ENCODE data around the gene CENPE.
A peak's percentile ranks its signal among the peaks of the same experiment; 100 is the strongest.
"Not testable (repeated sequence)": the region's sequence is repeated elsewhere in the genome, so short reads cannot be mapped to it uniquely, and the experiment has no call there.

CENPE gene, protein sequence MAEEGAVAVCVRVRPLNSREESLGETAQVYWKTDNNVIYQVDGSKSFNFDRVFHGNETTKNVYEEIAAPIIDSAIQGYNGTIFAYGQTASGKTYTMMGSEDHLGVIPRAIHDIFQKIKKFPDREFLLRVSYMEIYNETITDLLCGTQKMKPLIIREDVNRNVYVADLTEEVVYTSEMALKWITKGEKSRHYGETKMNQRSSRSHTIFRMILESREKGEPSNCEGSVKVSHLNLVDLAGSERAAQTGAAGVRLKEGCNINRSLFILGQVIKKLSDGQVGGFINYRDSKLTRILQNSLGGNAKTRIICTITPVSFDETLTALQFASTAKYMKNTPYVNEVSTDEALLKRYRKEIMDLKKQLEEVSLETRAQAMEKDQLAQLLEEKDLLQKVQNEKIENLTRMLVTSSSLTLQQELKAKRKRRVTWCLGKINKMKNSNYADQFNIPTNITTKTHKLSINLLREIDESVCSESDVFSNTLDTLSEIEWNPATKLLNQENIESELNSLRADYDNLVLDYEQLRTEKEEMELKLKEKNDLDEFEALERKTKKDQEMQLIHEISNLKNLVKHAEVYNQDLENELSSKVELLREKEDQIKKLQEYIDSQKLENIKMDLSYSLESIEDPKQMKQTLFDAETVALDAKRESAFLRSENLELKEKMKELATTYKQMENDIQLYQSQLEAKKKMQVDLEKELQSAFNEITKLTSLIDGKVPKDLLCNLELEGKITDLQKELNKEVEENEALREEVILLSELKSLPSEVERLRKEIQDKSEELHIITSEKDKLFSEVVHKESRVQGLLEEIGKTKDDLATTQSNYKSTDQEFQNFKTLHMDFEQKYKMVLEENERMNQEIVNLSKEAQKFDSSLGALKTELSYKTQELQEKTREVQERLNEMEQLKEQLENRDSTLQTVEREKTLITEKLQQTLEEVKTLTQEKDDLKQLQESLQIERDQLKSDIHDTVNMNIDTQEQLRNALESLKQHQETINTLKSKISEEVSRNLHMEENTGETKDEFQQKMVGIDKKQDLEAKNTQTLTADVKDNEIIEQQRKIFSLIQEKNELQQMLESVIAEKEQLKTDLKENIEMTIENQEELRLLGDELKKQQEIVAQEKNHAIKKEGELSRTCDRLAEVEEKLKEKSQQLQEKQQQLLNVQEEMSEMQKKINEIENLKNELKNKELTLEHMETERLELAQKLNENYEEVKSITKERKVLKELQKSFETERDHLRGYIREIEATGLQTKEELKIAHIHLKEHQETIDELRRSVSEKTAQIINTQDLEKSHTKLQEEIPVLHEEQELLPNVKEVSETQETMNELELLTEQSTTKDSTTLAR (N-terminal part only)

DNA sequence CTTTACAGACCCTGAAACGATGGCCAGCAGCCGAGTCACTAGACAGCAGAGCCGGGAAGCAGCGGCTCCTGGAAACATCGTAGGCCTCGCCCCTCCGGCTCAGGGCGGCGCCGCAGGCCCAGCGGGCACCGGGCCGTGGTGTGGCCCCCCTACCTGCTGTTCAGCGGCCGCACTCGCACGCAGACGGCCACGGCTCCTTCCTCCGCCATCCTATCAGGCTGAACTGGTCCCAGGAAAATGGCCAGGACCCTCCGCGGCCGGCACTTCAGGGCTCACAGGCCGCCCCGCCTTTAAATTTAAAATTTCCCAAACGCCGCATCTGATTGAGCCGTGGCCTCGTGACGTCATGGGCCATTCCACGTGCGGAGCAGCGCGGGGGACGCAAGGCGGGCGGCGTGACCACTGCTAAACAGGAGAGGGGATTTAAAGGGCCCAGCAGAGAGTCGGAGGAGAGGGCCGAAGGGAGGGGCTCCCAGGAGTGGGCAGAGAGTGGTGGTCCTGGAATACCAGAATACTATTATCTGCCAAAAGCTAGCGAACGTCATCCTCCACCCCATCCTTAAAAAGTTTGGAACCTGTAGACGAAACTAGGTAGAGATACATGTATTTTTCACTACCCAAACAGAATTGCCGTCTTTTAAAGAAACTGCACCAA lies at the start of gene CENPE:
CENPE (minus strand) TSS at position 233 of the 655 bp plus-strand sequence; CDS start at position 209, 24 bp downstream.
- DNase-seq, result peak; percentile 79

DNA sequence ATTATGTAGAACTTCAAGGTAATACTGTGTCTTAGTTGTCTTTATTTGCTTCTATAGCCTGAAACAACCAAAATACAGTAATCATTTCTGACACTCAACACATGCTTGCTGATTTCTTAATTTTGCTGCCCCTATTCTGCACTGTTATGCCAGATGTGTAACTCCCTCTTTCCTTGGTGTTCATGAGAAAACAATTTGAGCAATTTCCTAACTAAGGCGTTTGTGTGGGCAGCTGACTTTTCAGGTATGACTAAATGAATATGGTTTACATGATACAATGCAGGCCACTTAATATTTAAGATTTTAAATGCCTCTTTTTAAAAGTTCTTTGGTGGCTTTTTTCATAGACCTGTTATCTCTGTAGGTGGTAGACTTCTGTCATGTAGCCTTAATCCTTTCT lies 46.1 kb upstream of the CENPE start:
- no peak for DNase-seq

DNA sequence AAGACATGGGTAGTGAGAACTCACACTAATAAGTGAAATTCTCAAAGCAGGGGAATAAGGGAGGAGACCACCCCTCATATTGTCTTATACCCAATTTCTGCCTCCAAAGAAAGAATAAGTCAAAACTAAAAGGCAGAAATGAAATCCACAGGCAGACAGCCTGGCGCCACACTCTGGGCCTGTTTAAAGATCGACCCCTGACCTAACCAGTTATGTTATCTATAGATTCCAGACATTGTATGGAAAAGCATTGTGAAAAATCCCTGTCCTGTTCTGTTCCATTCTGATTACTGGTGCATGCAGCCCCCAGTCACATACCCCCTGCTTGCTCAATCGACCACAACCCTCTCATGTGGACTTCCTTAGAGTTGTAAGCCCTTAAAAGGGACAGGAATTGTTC lies 32.8 kb upstream of the CENPE start:
- DNase-seq, result not testable (repeated sequence)

DNA sequence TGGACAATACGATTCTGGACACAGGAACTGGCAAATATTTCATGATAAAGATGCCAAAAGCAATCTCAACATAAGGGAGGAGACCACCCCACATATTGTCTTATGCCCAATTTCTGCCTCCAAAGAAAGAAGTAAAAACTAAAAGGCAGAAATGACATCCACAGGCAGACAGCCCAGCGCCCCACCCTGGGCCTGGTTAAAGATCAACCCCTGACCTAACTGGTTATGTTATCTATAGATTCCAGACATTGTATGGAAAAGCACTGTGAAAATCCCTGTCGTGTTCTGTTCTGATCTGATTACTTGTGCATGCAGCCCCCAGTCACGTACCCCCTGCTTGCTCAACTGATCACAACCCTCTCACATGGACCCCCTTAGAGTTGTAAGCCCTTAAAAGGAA lies 25.4 kb upstream of the CENPE start:
- not testable (repeated sequence) for DNase-seq

DNA sequence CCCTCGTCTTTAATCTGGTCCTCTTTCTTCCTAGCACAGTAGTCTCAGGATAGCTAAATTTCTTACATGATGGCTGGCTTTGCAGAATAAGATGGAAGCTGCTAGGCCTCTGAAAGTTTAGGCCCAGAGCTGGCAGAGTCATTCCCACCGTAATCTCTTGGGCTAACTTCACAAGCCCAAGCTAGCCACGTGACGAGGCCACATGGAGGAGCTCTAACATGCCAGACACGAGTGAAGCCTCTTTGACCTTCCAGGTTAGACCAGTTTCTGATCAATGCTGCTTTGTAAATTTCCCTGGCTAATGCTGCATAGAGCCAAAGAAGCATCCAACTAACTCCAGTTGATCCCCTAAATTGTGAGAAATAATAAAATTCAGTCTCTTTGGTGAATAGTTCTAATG lies 9.5 kb upstream of the CENPE start:
- DNase-seq, result no peak

DNA sequence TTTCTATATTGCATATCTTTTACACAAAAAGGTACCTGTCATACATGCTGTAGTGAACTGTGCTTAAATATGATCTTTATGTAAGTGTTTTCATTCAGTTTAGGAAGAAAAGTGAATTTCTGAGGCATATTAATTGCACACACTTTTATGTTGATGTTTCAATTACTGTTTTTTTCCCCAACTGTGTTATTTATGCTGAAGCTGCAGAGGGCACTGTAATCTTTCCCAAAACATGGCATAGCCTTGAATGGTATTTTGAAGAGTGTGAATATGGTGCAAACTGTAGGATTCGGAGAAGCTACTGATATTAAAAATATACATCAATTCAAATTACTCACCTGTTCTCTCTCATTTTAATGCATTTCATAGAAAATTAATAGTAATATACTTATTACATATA lies 6.0 kb upstream of the CENPE start:
- no peak for DNase-seq

DNA sequence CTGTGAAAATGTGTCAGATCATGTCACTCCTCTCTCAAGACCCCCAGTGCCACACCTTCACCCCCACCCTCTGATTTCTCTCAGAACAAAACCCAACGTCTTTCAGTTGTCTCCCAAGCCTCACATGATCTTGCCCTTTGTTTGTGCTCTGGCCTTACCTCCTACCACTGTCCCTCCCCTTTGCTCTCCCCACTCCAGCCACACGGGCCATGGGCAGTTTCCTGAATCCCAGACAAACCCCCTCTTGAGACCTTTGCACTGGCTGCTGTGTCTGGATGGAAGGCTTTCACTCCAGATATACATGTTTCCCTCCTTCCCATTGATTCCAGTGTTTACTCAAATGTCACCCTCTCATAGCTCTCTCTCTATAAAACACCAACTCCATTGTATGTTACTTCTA lies 3.6 kb upstream of the CENPE start:
- DNase-seq, result no peak

DNA sequence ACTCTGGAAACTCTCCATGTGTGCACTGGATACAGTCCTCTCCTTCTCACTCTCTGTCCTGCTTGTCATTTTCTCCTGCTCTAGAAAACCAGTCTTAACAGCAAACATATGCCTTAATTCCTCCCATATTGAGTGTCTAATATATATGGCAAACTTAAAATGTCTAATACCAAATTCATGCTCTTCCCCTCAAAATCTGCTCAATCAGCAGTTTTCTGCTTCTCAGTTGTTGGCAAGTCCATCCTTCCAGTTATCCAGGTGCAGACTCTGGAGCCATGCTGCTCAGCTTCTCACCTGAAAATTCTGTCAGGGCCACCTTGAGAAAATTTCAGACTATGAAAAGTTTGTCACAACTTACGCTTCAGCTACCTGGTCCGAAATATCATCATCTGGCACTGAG lies 3.1 kb upstream of the CENPE start:
- DNase-seq, result no peak

DNA sequence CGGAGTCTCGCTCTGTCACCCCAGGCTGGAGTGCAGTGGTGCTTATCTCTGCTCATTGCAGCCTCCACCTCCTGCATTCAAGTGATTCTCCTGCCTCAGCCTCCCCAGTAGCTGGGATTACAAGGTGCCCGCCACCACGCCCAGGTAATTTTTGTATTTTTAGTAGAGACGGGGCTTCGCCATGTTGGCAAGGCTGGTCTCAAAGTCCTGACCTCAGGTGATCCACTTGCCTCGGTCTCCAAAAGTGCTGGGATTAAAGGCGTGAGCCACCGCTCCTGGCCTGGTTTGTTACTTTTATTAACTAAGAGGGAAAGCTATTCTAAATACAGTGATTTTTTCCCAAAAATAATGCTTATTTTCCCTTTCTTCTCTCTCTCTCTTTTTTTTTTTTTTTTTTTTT lies 866 bp upstream of the CENPE start:
- DNase-seq, result no peak

DNA sequence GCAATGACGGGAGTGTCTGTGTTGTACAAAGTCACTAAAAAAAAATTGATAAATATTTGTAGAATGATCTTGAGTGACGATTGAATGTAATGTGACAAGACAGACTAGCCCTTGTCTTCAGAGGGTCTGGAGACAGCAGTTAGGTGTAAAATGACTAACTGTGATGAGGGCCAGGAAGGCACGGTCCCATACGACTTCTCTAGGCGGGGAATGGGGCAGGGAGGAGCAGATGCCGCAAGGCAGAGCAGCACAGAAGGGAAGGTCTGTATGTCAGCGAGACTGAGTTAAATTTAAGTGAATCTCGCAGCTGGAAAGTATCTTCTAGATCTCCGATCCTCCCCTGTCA lies 405 bp downstream of the CENPE start:
- no peak for DNase-seq

DNA sequence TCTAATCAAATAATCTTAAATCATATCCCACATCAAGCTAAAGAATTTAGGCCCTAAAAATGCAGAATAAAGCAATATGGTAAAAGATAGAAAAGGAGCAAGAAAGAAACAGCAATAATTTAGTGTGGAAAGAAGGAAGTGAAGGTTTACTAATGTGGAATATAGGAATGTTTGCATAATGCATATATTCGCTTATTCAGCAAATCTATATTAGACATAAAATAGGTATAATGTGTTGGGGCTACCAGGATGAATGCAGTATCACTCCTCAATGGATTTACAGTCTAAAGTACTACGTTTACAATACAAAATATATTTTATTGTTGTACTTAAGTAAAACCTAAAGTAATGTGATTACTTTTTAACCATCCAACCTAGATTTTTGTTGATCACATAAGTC lies 4.7 kb downstream of the CENPE start:
- DNase-seq, result no peak

DNA sequence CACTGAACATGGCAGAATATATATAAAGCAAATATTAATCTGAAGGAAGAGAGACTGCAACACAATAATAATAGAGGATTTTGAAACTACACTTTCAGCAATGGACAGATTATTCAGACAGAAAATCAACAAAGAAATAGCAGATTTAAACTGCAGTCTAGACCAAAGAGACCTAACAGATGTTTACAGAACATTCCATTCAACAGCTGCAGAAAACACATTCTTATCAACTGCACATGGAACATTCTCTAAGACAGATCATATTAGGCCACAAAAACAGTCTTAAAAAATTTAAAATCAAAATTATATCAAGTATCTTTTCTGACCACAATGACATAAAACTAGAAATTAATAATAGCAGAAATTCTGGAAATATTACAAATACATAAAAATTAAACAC lies 27.1 kb downstream of the CENPE start:
- DNase-seq, result no peak

DNA sequence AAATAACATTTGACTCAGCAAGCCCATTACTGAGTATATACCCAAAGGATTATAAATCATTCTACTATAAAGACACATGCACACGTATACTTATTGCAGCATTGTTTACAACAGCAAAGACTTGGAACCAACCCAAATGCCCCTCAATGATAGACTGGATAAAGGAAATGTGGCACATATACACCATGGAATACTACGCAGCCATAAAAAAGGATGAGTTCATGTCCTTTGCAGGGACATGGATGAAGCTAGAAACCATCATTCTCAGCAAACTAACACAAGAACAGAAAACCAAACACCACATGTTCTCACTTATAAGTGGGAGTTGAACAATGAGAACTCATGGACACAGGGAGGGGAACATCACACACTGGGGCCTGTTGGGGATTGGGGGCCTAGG lies 28.4 kb downstream of the CENPE start:
- not testable (repeated sequence) for DNase-seq

DNA sequence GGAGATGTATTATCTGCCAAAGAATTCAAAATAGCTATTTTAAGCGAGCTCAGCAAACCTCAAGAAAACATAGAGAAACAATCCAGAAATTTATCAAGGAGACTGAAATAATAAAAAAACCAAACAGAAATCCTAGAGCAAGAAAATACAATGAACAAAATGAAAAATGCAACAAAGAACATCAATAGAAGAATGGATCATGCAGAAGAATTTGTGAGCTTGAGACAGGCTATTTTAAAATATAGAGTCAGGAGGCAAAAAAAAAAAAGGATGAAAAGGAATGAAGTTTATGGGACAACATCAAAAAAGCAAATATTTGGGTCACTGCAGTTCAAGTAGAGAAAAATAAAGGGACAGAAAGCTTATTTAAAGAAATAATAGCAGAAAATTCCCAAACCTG lies 29.1 kb downstream of the CENPE start:
- no peak for DNase-seq

DNA sequence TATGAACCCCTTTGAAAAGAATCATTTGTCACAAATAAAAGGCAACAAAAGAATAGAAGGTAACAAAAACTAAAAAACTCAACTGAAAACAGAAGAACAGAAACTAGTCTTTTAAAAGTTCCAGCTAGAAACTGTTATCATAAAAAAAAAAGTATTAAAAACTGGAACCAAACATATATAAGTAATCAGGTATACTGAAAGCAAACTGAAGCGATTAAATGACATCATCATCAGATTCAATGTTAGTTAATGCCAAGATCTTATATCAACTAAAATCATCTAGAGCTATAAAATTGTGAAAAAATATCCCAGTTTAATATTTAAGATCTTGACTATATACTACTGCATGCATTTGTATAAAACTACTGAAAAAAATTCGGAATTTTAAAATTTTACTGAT lies 36.0 kb downstream of the CENPE start:
- no peak for DNase-seq

DNA sequence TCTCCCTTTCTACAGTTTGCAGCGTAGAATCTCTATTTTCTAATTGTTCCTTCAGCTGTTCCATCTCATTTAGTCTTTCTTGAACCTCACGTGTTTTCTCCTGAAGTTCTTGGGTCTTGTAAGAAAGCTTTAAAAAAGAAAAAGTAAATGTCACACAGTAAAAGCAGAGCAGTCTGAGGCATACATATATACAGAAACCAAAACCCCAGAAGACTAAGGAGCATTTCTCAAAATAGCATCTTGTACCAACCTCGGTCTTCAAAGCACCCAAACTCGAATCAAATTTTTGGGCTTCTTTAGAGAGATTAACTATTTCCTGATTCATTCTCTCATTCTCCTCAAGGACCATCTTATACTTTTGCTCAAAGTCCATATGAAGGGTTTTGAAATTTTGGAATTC lies 39.4 kb downstream of the CENPE start:
- no peak for DNase-seq

DNA sequence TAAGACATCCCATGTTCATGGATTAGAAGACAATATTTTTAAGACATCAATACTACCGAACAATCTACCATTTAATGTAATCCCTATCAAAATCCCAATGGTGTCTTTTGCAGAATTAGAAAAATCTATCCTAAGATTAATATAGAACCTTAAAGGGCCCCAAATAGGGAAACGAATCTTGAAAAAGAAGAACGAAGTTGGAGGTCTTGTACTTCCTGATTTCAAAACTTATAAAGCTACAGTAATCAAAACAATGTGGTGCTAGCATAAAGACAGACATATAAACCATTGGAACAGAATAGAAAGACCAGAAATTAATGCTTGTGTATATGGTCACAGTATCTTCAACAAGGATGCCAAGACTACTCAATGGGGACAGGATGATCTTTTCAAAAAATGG lies 42.0 kb downstream of the CENPE start:
- DNase-seq, result no peak

DNA sequence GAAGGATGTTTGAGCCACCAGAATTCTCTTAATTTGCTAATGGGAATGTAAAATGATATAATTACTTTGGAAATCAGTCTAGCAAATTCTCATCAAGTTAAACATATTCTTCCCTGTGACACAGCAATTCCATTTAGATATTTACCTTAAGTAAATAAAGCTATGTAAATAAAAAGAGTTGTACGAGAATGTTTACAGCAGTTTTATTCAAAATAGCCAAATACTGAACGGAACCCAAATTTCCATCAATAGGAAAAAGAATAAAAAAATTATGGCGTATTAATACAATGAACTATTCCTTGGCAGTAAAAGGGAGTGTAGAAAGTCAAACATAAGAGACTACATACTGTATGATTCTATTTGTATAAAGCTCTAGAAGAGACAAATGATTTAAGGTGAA lies 45.8 kb downstream of the CENPE start:
- no peak for DNase-seq

DNA sequence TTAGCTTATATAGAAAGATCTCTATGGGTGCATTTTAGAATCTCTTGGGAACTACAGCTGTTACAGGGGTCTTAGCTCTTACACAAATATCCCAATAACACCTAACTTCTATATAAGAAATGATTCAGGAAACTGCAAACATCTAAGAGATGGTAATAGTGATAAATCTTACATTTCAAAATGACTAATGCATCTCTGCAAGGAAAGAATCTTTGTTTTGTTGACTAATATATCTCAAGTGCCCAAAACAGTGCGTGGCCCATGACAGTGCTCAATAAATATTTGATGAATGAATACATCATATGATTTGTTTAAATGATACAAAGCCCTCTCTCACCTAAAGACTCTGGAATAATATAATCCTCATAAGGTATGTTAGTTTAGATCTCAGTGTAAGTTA lies 47.5 kb downstream of the CENPE start:
- no peak for DNase-seq

DNA sequence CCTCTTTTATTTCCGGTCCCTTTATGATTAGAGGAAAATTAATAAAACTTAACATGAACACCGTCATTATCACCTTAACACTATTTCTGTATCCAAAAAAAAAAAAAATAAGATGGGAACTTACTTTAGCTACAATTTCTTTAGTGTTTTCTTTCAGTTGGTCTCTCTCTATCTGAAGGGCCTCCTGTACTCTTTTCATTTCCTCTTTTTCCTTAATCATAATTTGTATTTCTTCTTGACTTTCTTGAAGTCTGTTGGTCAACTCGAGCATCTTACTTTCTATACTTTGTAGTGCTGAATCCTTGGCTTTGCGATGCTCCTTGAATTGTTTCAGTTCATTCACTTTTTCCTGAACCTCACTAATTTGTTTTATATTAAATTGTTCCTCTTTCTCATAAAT lies 53.2 kb downstream of the CENPE start:
- DNase-seq, result no peak

DNA sequence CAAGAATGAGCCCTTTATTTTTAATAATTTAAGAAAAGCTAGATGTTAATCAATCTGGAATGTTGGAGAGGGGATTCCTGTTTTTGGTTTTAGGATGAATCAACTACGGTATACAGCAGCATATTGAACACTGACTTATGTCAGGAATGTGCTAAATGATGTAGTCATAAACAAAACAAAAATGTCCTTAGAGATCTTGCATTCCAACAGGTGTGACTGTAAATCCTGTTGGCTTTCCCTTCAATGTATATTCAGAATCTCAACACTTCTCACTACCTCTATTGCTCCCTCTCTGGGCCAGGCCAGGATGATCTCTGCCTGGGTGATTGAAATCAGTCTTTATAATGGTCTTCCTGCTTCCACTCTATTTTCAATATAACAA lies 60.7 kb downstream of the CENPE start:
- no peak for DNase-seq

DNA sequence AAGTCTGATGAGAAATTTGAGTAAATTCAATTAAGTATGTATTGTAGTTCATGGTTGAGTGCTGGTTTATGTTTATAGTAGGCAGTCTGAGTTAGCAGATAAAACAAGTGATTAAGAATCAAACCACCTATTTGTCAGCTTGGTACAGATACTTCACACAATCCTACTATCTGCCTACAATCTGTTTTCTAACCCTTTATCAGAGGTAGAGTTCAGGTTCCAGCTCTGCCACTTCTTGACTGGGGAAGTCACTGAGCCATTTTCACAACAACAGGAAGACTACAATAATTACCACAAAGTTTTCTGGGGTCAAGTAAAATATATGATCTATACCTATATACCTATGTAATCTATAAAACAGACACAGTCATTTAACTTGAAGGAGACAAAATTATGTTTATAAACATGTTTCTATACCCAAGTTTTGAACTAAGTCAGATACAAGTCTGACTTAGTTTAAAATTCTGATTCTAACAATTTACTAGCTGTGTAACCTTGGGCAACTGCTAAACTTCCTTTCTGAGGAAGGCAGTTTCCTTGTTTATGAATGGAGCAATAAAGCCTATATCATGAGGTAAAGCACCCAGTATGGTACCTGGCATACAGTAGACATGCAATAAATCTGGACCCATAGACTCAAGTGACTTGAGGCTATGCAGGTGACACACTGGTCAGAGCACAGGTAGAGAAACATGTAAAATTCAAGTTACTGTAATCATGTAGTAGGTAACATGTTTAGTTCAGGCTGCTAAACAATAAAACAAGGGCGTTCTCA lies 61.3 kb downstream of the CENPE start:
- no peak for DNase-seq

All from GDM1 (cell line).